Stomach (tissue), 9 donors: Measurements from ENCODE around the gene FIP1L1. TPM values are rescaled to one million over a fixed set of nuclear protein-coding genes. Genes with fewer than 3 reads are reported as not detected.
A peak's percentile ranks its signal among the peaks of the same experiment; 100 is the strongest.

Source experiments
- DNase-seq, 2 donors: peaks; one replicate each; pipeline versions ENCODE4 v3.0.0 to v3.0.0-alpha.2; 2013 to 2019
- H3K27ac ChIP-seq, 5 donors: fragments of 200-600 bp in 4 of 5; sonication (generic) in 4 of 5; one replicate each; pipeline ENCODE4 v1.5.1; 2013 to 2019; ENCODE audit warnings: mild to moderate bottlenecking in 1 of 5, moderate library complexity in 1 of 5
- H3K27me3 ChIP-seq, 3 donors: fragments of 200-600 bp; sonication (generic); one replicate each; pipeline ENCODE4 v1.5.1; 2017 to 2019; ENCODE audit warnings: mixed run types in 1 of 3
- H3K36me3 ChIP-seq, 4 donors: fragments of 200-600 bp; sonication (generic); 1 replicate in 3 of 4; 2 replicates in 1 of 4; pipeline ENCODE4 v1.5.1; 2016 to 2019
- H3K4me1 ChIP-seq, 4 donors: fragments of 200-600 bp; sonication (generic); one replicate each; pipeline ENCODE4 v1.5.1; 2016 to 2019
- H3K4me3 ChIP-seq, 4 donors: fragments of 200-600 bp; sonication (generic) in 3 of 4; one replicate each; pipeline ENCODE4 v1.5.1; 2016 to 2019; ENCODE audit warnings: mild to moderate bottlenecking in 1 of 4
- H3K9me3 ChIP-seq, 4 donors: fragments of 200-600 bp; sonication (generic); one replicate each; pipeline ENCODE4 v1.5.1; 2016 to 2019
- CTCF ChIP-seq, 7 experiments: fragments of 450-650 bp in 4 of 7; fragments of 200-600 bp in 3 of 7; sonication (generic) in 3 of 7; IDR thresholded peaks; one replicate each; pipeline ENCODE4 v1.5.1; 2016 to 2019; ENCODE audit warnings: antibody characterized with exemption in 7 of 7, control low read depth in 2 of 7, mild to moderate bottlenecking in 1 of 7
- EP300 ChIP-seq: sonication (generic); formaldehyde crosslinking; IDR thresholded peaks from one replicate; pipeline ENCODE4 v1.6.1; 2017; ENCODE audit warnings: antibody characterized with exemption
- POLR2A ChIP-seq, 4 donors: fragments of 450-650 bp; IDR thresholded peaks; one replicate each; pipeline ENCODE4 v1.6.1; 2016; ENCODE audit warnings: antibody characterized with exemption in 4 of 4, control low read depth in 2 of 4, mild to moderate bottlenecking in 1 of 4, moderate library complexity in 1 of 4
- POLR2AphosphoS5 ChIP-seq, 3 donors: sonication (generic); formaldehyde crosslinking; IDR thresholded peaks; one replicate each; pipeline ENCODE4 v1.6.1; 2016; ENCODE audit warnings: antibody characterized with exemption in 3 of 3
- WGBS, 5 donors: extraction: QIAGEN DNeasy Blood & Tissue Kit in 3 of 5; methylation state at CpG; one replicate each; pipeline versions ENCODE4 v1.1.5 to v1.1.7; 2013 to 2018; 5-methylcytosine and 5-hydroxymethylcytosine counted together
- intact Hi-C: fragments of 100-400 bp; cut with DNase I; formaldehyde crosslinking; loops from one replicate; pipeline ENCODE4 v1.15.1; 2023; ENCODE audit warnings: low total_unique reads
- polyA plus RNA-seq, 3 donors: library from polyadenylated mRNA; stranded (reverse); fragments of 200-250 nt; gene quantifications; one replicate each; pipeline ENCODE4 v1.2.3, GENCODE V29; 2013
- total RNA-seq, 5 donors: library from RNA; depleted of rRNA; stranded (reverse); fragments of >200 nt; gene quantifications; one replicate each; pipeline versions ENCODE4 v1.1.0 to v1.2.3, GENCODE V29; 2014 to 2016
- donor health status: healthy with polysubstance abuse.
- donor health status: Bipolar disorder and iron deficiency.
- donor health status: healthy.

The FIP1L1 gene
- total and polyA plus RNA-seq, 8 donors, result 19.9 to 91.1 (median 29.9) TPM

GRCh38 chr4:53497487-53498244 is 120.2 kb downstream of the FIP1L1 start:
- intact Hi-C loops, result no loop called here

GRCh38 chr4:53498706-53499105 is 121.3 kb downstream of the FIP1L1 start:
- 93 to 95% (median 94%) methylated on average over 2 of the region's 2 CpGs for WGBS, 5 donors
- H3K36me3 ChIP-seq, result peaks cover 0 to 21% (median 8%) of the 10 kb centered on the region in 4 donors
- intact Hi-C loops, result no loop called here
- H3K27ac ChIP-seq, result peak overlapping the region in 1 of 5 donors; percentile 61
- DNase-seq, result peak in 1 of 2 donors; percentile 10
- no peaks in the 10 kb centered on the region for H3K27me3 ChIP-seq
- H3K4me3 ChIP-seq, result no peak overlapping the region
- no peaks in the 10 kb centered on the region for H3K9me3 ChIP-seq
- no peak for TF ChIP-seq EP300
- no peak for TF ChIP-seq POLR2AphosphoS5 (IDR thresholded peaks at IDR 0.05)
- TF ChIP-seq POLR2A (IDR thresholded peaks at IDR 0.05), result no peak
- no peak for TF ChIP-seq CTCF (IDR thresholded peaks at IDR 0.05)
- H3K4me1 ChIP-seq, result peaks cover 0 to 28% (median 9%) of the 10 kb centered on the region in 4 donors

More at GRCh38 chr4:53497487-53498244, 120.2 kb downstream of the FIP1L1 start:
- Histone ChIP-seq H3K4me1 (peaks cover 0 to 28% (median 9%) of the 10 kb centered on the region in 4 donors), H3K9me3 (no peaks in the 10 kb centered on the region), H3K36me3 (peaks cover 0 to 21% (median 8%) of the 10 kb centered on the region in 4 donors), H3K27me3 (no peaks in the 10 kb centered on the region), H3K27ac (peak overlapping the region in 3 of 5 donors; percentile 8 to 61 (median 27)), H3K4me3 (no peak overlapping the region)
- peak in 1 of 2 donors; percentile 53 for DNase-seq
- 39 to 56% (median 49%) methylated on average over 7 of the region's 7 CpGs for WGBS, 5 donors
- TF ChIP-seq EP300, result no peak
- TF ChIP-seq CTCF (IDR thresholded peaks at IDR 0.05), result no peak
- no peak for TF ChIP-seq POLR2A (IDR thresholded peaks at IDR 0.05)
- TF ChIP-seq POLR2AphosphoS5 (IDR thresholded peaks at IDR 0.05), result no peak

GRCh38 chr4:53499791-53500190 is 122.3 kb downstream of the FIP1L1 start:
- Histone ChIP-seq H3K36me3 (peaks cover 0 to 17% (median 8%) of the 10 kb centered on the region in 4 donors), H3K4me1 (peaks cover 0 to 28% (median 9%) of the 10 kb centered on the region in 4 donors), H3K9me3 (no peaks in the 10 kb centered on the region), H3K4me3 (no peak overlapping the region), H3K27ac (peak overlapping the region in 1 of 5 donors; percentile 61), H3K27me3 (no peaks in the 10 kb centered on the region)
- intact Hi-C loops, result no loop called here
- TF ChIP-seq POLR2A (IDR thresholded peaks at IDR 0.05) (no peak), POLR2AphosphoS5 (IDR thresholded peaks at IDR 0.05) (no peak), CTCF (IDR thresholded peaks at IDR 0.05) (no peak), EP300 (no peak)
- DNase-seq, result no peak
- WGBS, 5 donors, result 96 to 100% (median 100%) methylated on average over 1 of the region's 1 CpG

- Histone ChIP-seq H3K36me3 (peaks cover 0 to 13% (median 6%) of the 10 kb centered on the region in 4 donors), H3K27me3 (no peaks in the 10 kb centered on the region), H3K27ac (peak overlapping the region in 1 of 5 donors; percentile 63), H3K4me1 (peaks cover 0 to 28% (median 9%) of the 10 kb centered on the region in 4 donors), H3K4me3 (no peak overlapping the region), H3K9me3 (no peaks in the 10 kb centered on the region)
- intact Hi-C loops, result no loop called here
- 33 to 67% (median 48%) methylated on average over 2 of the region's 2 CpGs for WGBS, 5 donors
- TF ChIP-seq CTCF (IDR thresholded peaks at IDR 0.05), result no peak
- TF ChIP-seq POLR2AphosphoS5 (IDR thresholded peaks at IDR 0.05), result no peak
- no peak for TF ChIP-seq POLR2A (IDR thresholded peaks at IDR 0.05)
- no peak for TF ChIP-seq EP300
- no peak for DNase-seq
These were observed 123.1 kb downstream of the FIP1L1 start for GRCh38 chr4:53500546-53500945.
